ENCODE data around the gene RABL2B.

- TF ChIP-seq CTCF (IDR thresholded peaks at IDR 0.05) (no peak), POLR2A (IDR thresholded peaks at IDR 0.05) (no peak)
Measured at GRCh38 chr22:50721257-50721844, 62.1 kb downstream of the RABL2B start.

Data from right lobe of liver (tissue), 4 donors.